Muscle layer of duodenum (tissue), 2 donors: ENCODE results near the gene BACH2.

Experiments
- H3K27ac ChIP-seq: one replicate; pipeline ENCODE4 v1.7.0; 2013; ENCODE audit warnings: mild to moderate bottlenecking, low read length
- H3K27me3 ChIP-seq: one replicate; pipeline ENCODE4 v1.7.0; 2013; ENCODE audit warnings: low read depth, mild to moderate bottlenecking, control low read depth, low read length
- H3K36me3 ChIP-seq, 2 donors: one replicate each; pipeline ENCODE4 v1.7.0; 2013; ENCODE audit warnings: low read length in 2 of 2, control low read depth in 1 of 2, mild to moderate bottlenecking in 1 of 2; ENCODE audit not compliant: insufficient read depth in 2 of 2, control insufficient read depth in 1 of 2
- H3K4me1 ChIP-seq, 2 donors: one replicate each; pipeline ENCODE4 v1.7.0; 2013; ENCODE audit warnings: low read length in 2 of 2, mild to moderate bottlenecking in 2 of 2, control low read depth in 1 of 2, moderate library complexity in 1 of 2; ENCODE audit not compliant: insufficient read depth in 2 of 2, control insufficient read depth in 1 of 2
- H3K4me3 ChIP-seq, 2 donors: one replicate each; pipeline ENCODE4 v1.7.0; 2013; ENCODE audit warnings: low read length in 2 of 2, low read depth in 1 of 2, mild to moderate bottlenecking in 1 of 2
- H3K9me3 ChIP-seq, 2 donors: one replicate each; pipeline ENCODE4 v1.7.0; 2013; ENCODE audit warnings: low read length in 2 of 2, control low read depth in 1 of 2, mild to moderate bottlenecking in 1 of 2; ENCODE audit not compliant: control insufficient read depth in 1 of 2
- donor health status: healthy.

Gene BACH2

GRCh38 chr6:90231308-90231707 lies 65.3 kb downstream of the BACH2 start:
- Histone ChIP-seq H3K4me3 (no peak overlapping the region), H3K27me3 (no peaks in the 10 kb centered on the region), H3K36me3 (no peaks in the 10 kb centered on the region), H3K27ac (no peak overlapping the region), H3K4me1 (peaks cover 0 to 25% of the 10 kb centered on the region in 2 donors), H3K9me3 (no peaks in the 10 kb centered on the region)

DNA sequence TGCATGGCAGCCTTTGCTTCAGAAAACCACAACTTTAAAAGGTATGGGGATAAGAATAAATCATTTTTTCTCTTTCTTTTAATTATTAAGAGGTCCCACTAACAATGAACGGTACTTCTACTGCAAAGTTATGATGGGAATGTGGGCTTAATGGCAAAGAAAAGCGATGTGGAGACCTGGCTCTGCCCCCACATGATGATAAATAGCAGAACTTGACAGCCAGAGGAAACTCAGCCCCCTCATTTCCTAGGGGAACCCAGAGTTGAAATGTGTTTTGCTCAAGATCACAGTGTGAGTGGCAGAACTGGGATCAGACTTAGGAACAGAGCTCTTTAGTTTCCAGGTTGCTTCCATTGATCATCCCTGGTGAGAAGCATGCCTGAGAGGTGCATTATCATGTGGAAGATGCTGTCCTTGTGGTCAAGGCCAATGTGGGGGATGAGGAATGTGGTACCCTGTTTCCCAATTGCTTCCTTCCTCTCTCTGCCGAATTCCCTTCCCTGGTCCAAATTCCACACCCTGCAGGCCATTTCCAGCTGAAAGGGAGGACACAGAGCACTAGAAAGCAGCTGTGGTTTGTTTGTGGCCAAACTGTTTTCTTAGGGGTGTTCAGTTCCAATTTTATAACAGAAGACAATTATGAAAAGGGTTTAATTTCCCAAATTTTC lies 66.0 kb downstream of the BACH2 start:
- Histone ChIP-seq H3K9me3 (no peaks in the 10 kb centered on the region), H3K4me1 (peaks cover 0 to 25% of the 10 kb centered on the region in 2 donors), H3K27me3 (no peaks in the 10 kb centered on the region), H3K4me3 (no peak overlapping the region), H3K27ac (no peak overlapping the region), H3K36me3 (no peaks in the 10 kb centered on the region)

DNA sequence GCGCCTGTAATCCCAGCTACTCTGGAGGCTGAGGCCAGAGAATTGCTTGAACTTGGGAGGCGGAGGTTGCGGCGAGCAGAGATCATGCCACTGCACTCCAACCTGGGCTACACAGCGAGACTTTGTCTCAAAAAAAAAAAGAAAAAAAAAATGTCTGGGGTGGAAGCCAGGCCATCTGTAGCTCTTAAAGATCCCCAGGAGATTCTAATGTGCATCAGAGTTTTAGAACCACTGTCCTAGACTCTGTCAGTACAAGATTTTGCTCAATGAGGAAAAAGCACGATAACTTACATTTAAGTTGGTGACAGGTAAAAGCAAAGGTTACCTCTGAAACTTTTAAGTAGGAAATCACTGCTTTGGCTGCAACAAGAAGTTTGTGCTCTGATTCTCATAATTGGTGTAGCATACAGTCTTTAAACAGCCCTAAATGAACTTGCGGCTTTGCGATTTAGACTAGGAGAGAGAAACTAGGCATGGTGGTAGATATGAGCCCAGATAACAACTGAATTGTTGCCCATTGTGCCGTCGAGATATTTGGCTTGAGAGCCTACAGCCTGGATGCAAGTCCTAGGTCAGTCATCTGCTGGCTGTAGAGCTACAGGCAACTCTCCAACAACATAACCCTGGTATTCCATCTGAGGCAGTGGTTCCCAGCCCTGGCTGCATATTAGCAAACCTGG lies 67.2 kb downstream of the BACH2 start:
- Histone ChIP-seq H3K4me1 (peaks cover 0 to 20% of the 10 kb centered on the region in 2 donors), H3K36me3 (no peaks in the 10 kb centered on the region), H3K27me3 (no peaks in the 10 kb centered on the region), H3K27ac (no peak overlapping the region), H3K9me3 (no peaks in the 10 kb centered on the region), H3K4me3 (no peak overlapping the region)

DNA sequence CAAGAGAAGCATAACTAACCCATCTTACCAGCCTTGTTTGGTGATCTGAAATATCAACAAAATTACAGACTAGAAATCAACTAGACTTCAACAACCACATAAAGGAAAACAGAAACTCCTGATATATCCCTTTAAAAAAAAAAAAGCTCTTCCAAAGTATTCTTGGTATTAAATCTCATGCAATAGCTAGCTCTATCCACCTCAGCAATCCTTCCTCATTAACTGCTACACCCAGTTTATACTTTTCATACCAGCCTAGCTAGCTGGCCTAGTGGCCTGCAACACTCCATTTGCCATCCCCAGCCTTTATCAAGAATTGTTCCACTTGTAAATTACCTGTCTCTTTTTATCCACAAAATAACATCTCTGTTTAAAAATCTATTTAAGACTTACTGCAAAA lies 69.0 kb downstream of the BACH2 start:
- no peak overlapping the region for H3K27ac ChIP-seq

GRCh38 chr6:90227213-90227612 lies 69.4 kb downstream of the BACH2 start:
- peaks cover 0 to 6% of the 10 kb centered on the region in 2 donors for H3K9me3 ChIP-seq
- no peak overlapping the region for H3K4me3 ChIP-seq

More for the DNA sequence above, 69.0 kb downstream of the BACH2 start:
- H3K4me3 ChIP-seq: no peak overlapping the region
- peaks cover 0 to 3% of the 10 kb centered on the region in 2 donors for H3K9me3 ChIP-seq
- no peaks in the 10 kb centered on the region for H3K27me3 ChIP-seq
- no peaks in the 10 kb centered on the region for H3K36me3 ChIP-seq
- peaks cover 0 to 20% of the 10 kb centered on the region in 2 donors for H3K4me1 ChIP-seq

DNA sequence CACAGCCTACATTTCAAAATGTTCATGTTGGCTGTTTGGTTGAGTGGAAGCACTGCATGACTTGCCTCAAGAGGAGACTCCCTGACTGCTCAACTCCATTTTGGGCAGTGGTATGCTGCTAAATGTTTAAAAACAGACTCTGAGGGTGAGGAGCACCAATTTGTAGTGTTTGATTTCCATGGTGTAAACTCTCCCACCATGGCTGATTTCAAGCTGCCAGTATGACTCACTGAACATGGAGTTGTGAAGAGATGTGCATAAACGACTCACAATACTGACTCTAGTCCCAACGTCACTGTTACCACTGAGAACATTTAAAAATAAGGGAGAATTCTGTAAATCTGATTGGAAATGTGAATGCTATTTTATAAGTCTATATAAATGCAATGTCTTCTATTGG lies 70.4 kb downstream of the BACH2 start:
- H3K4me1 ChIP-seq: peaks cover 0 to 12% of the 10 kb centered on the region in 2 donors
- H3K27me3 ChIP-seq: no peaks in the 10 kb centered on the region
- H3K9me3 ChIP-seq: peaks cover 0 to 6% of the 10 kb centered on the region in 2 donors
- H3K27ac ChIP-seq: no peak overlapping the region
- no peaks in the 10 kb centered on the region for H3K36me3 ChIP-seq
- no peak overlapping the region for H3K4me3 ChIP-seq

More at GRCh38 chr6:90227213-90227612, 69.4 kb downstream of the BACH2 start:
- no peaks in the 10 kb centered on the region for H3K36me3 ChIP-seq
- peaks cover 0 to 20% of the 10 kb centered on the region in 2 donors for H3K4me1 ChIP-seq
- H3K27ac ChIP-seq: no peak overlapping the region
- H3K27me3 ChIP-seq: no peaks in the 10 kb centered on the region

DNA sequence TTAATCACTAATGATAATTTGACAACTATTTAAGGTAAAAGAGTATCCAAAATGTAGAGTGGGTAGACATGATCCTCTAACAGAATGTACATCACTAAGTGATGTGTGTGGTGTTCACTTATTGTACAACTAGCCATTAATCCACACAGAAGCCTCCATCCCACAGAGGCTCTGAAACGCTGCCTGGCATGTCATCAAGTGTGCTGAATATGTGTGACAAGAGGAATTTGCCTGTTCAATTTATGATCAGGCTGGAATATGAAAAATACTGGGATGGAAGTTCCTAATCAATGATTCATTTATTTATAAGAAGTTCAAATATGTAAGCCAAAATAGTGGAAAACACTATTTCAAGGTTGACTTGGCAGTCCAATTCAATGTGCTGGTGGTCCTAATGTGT lies 72.4 kb downstream of the BACH2 start:
- no peaks in the 10 kb centered on the region for H3K27me3 ChIP-seq
- no peak overlapping the region for H3K4me3 ChIP-seq
- H3K36me3 ChIP-seq: peaks cover 0 to under 1% of the 10 kb centered on the region in 2 donors
- peaks cover 5% of the 10 kb centered on the region in 2 donors for H3K4me1 ChIP-seq
- H3K27ac ChIP-seq: no peak overlapping the region
- peaks cover 0 to 6% of the 10 kb centered on the region in 2 donors for H3K9me3 ChIP-seq

DNA sequence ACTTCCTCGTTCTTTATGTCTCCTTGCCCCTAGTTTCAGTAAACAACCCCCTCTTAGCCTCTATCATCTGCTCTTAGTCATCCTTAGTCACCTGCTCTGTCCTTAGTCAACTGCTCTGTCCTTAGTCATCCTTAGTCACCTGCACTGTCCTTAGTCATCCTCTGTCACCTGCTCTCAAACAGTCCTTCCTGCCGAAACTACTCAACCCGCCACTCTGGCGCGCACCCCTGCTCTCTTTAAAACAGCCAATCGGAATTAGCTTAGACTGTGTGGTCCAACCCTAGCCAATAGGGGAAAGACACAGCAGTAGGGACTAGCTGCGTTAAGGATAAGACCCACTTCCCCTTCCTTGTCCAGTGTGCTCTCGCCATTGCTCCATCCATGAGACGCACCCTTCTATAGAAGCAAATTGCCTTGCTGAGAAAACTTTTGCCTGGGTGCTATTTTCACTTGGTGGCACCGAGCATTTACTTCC lies 73.9 kb downstream of the BACH2 start:
- Histone ChIP-seq H3K36me3 (peaks cover 0 to 12% of the 10 kb centered on the region in 2 donors), H3K27me3 (no peaks in the 10 kb centered on the region), H3K4me1 (peaks cover 6% of the 10 kb centered on the region in 2 donors), H3K4me3 (no peak overlapping the region), H3K27ac (no peak overlapping the region), H3K9me3 (peaks cover 0 to 6% of the 10 kb centered on the region in 2 donors)

DNA sequence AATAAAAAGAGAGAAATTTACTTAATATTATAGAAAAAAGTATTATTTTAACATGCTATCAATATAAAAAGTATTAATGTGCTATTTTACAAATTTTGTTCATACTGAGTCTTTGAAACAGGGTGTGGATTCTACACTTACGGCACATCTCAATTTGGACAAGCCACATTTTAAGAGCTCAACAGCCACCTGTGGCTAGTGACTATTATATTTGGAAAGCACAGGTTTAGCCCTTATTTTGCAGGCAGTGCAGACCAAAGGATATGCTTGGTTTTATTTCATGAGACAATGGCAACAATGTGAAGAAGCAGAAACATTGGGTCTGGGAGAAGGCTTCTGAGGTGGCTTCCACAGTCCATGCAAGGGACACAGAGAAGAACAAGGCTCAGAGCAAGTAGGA lies 74.6 kb downstream of the BACH2 start:
- H3K36me3 ChIP-seq: peaks cover 0 to 16% of the 10 kb centered on the region in 2 donors
- H3K27ac ChIP-seq: no peak overlapping the region
- H3K9me3 ChIP-seq: peaks cover 0 to 6% of the 10 kb centered on the region in 2 donors
- no peaks in the 10 kb centered on the region for H3K27me3 ChIP-seq
- no peak overlapping the region for H3K4me3 ChIP-seq
- peaks cover 6% of the 10 kb centered on the region in 2 donors for H3K4me1 ChIP-seq

GRCh38 chr6:90221403-90221802 lies 75.2 kb downstream of the BACH2 start:
- Histone ChIP-seq H3K27me3 (no peaks in the 10 kb centered on the region), H3K4me3 (no peak overlapping the region), H3K27ac (no peak overlapping the region), H3K9me3 (peaks cover 0 to 6% of the 10 kb centered on the region in 2 donors), H3K4me1 (peaks cover 6 to 9% of the 10 kb centered on the region in 2 donors), H3K36me3 (peaks cover 0 to 16% of the 10 kb centered on the region in 2 donors)

DNA sequence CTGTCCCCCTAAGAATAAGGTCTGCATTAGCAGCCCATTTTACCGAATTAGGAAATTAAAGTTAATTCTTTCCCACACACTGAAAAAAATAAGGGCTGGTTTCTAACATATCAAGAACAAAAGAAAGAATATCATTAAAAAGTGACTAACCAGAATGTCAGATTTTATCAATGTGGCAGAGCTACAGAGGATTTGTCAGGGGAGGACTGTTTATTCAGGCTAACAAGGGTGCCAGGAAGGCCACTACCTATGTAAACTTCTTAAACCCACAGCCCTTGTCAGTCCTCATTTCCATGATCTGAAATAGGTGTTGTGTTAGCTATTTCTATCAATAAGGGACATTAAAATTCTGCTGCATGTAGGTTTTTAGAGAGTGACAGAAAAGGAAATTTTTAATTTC lies 76.4 kb downstream of the BACH2 start:
- Histone ChIP-seq H3K4me3 (no peak overlapping the region), H3K36me3 (peaks cover 0 to 16% of the 10 kb centered on the region in 2 donors), H3K27me3 (no peaks in the 10 kb centered on the region), H3K9me3 (peaks cover 0 to 6% of the 10 kb centered on the region in 2 donors), H3K27ac (no peak overlapping the region), H3K4me1 (peaks cover 6 to 17% of the 10 kb centered on the region in 2 donors)
